HEK293T (cell line): ENCODE data around the gene GPT2.

Source experiments
- BHLHE40 ChIP-seq: fragments of 450-650 bp; IDR thresholded peaks from 2 replicates; pipeline ENCODE4 v1.6.1; 2016; ENCODE audit warnings: mild to moderate bottlenecking, moderate library complexity, borderline replicate concordance
- FOXA1 ChIP-seq: fragments of 450-650 bp; IDR thresholded peaks from 2 replicates; pipeline ENCODE4 v1.6.1; 2016; ENCODE audit warnings: mild to moderate bottlenecking

GRCh38 chr16:46857368-46857945, 26.7 kb upstream of the GPT2 start:
- no peak for TF ChIP-seq FOXA1
- TF ChIP-seq BHLHE40: no peak
